AG04449 (cell line): ENCODE measurements around the gene CLVS2.
A peak's percentile ranks its signal among the peaks of the same experiment; 100 is the strongest.

Source experiments
- CTCF ChIA-PET: fragments of 350-600 bp; formaldehyde crosslinking; extraction: SDS; loops from one replicate; lab custom pipeline; 2021; ENCODE audit warnings: antibody characterized with exemption; lab: Yijun Ruan, JAX
- POLR2A ChIA-PET: fragments of 400-600, 350-600 bp; formaldehyde crosslinking; extraction: SDS; loops from one replicate; lab custom pipeline; 2020; ENCODE audit warnings: antibody characterized with exemption, inconsistent platforms; lab: Yijun Ruan, JAX
- DNase-seq: peaks from one replicate; pipeline ENCODE4 v3.0.0-alpha.2; 2010; ENCODE audit warnings: low read depth, low spot score
- H3K4me3 ChIP-seq: 2 replicates; pipeline ENCODE4 v1.5.1; 2011; ENCODE audit warnings: low read depth, mild to moderate bottlenecking, control low read depth, low read length
- TF ChIP-seq, protein P1 (sequence below): IDR thresholded peaks from one replicate; pipeline ENCODE4 v1.5.1; 2011; ENCODE audit warnings: mild to moderate bottlenecking, moderate library complexity, low read length, control low read depth, inconsistent platforms; ENCODE audit not compliant: insufficient read depth; ENCODE audit errors: missing control alignments

CLVS2 gene, protein sequence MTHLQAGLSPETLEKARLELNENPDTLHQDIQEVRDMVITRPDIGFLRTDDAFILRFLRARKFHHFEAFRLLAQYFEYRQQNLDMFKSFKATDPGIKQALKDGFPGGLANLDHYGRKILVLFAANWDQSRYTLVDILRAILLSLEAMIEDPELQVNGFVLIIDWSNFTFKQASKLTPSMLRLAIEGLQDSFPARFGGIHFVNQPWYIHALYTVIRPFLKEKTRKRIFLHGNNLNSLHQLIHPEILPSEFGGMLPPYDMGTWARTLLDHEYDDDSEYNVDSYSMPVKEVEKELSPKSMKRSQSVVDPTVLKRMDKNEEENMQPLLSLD

DNA sequence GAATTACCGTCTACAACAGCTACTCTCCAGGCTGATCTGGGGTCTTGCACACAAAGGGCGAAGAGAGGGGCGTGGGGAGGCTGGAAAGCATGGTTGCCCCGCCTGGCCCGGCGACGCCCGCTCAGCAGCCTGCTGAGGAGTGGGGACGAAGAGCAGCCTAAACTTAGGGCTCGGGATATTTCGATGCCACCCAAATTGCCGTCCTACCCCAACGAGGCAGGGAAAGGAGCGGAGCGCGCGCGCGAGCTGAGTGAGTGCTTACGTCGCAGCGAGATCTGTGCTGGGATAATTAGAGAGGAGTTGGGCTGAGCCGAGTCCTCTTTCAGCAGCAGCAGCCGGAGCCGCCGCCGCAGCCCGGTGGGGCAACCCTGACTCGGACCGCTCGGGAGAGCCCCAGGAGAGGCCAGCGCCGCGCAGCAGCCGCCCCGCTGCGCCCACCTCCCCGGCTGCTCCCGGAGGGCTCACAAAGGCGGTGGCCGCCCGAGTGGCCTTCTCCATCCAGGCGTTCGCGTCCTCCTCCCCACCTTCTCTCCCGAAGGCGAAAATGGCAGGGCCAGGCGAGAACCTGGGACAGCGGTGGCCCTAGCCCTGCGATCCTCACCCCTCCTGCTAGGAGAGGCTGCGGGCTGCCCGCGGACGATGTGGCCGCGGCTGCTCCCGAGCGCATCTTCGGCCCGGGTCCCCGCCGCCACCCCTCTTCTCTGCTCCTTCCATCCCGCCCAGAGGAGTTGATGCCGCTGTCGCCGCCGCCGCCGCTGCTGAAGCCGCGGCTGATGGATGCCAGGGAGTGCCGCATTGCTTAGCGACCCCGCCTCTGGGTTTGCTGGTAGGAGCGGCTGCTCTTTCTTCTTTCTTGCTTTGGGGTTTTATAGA is at the start of gene CLVS2:
CLVS2 (plus strand) TSS at position 315 of the 873 bp plus-strand sequence. CDS start 1,543 bp downstream, outside the sequence.
- ChIA-PET POLR2A (no interaction called here), CTCF (no interaction called here)
- H3K4me3 ChIP-seq = peak within 1 kb of the TSS; percentile 36
- no peak for DNase-seq
- TF ChIP-seq, protein P1, sequence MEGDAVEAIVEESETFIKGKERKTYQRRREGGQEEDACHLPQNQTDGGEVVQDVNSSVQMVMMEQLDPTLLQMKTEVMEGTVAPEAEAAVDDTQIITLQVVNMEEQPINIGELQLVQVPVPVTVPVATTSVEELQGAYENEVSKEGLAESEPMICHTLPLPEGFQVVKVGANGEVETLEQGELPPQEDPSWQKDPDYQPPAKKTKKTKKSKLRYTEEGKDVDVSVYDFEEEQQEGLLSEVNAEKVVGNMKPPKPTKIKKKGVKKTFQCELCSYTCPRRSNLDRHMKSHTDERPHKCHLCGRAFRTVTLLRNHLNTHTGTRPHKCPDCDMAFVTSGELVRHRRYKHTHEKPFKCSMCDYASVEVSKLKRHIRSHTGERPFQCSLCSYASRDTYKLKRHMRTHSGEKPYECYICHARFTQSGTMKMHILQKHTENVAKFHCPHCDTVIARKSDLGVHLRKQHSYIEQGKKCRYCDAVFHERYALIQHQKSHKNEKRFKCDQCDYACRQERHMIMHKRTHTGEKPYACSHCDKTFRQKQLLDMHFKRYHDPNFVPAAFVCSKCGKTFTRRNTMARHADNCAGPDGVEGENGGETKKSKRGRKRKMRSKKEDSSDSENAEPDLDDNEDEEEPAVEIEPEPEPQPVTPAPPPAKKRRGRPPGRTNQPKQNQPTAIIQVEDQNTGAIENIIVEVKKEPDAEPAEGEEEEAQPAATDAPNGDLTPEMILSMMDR = no peak

DNA sequence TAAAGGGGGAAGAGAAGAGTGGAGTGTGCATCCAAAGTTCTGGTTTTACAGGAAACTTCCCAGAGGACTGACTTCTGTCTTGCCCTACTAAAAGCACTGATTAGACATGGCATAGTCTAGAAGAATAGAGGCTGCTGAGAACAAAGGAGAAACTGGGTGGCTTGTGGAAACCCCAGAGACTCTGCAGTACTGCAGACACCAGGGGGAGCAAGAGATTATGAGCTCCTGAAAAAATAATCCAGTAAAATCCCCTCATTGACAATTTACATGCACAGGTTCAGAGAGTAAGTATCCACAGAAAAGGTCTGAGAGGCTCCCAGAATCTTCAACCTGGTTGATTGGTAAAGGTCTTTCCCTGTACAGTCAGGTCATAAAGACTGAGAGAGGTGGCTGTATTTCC is 48.7 kb upstream of the CLVS2 start:
- H3K4me3 ChIP-seq = no peak overlapping the region
- no peak for DNase-seq
- TF ChIP-seq, protein P1 = no peak
- ChIA-PET POLR2A (no interaction called here), CTCF (interaction anchor here (1.6 kb wide), 1 partner anchor 44 kb away, joined by 5 read pairs; no protein-coding TSS in a partner anchor)

DNA sequence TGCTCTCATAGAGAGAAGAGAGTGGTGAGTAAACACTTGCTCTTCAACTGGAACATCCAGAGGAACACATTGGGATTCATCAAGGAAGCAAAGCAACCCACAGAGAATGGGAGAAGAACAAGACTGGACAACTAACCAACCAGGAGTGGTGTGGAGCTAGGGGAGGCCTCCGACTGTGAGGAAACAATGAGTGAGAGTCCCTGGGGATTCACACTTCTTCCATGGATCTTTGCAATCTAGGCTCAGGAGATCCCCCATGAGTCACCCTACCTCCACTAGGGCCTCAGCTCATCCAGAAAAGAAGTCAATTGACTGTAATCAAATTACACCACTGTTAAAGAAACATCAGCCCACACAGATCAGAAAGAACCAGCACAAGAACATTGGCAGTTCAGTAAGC is 42.3 kb upstream of the CLVS2 start:
- TF ChIP-seq, protein P1 = no peak

DNA sequence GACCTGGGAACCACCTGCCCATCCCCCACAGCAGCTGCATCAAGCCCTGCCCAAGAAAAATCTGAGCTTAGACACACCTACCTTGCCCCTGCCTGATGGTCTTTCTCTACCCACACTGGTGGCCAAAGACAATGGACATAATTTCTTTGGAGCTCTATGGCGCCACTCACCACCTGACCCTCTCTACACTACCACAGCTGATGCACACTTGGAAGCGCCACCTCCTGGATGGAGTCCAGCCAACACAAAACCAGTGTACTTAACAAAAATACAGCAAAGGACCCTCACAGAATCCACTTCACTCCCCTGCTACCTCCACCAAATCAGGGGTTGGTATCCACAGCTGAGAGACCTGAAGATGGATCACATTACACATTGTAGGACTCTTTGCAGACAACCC is 39.7 kb upstream of the CLVS2 start:
- ChIA-PET POLR2A (no interaction called here), CTCF (no interaction called here)
- TF ChIP-seq, protein P1 = no peak

More for the DNA sequence above, 42.3 kb upstream of the CLVS2 start:
- ChIA-PET CTCF (no interaction called here), POLR2A (no interaction called here)
- H3K4me3 ChIP-seq = no peak overlapping the region
- DNase-seq = no peak

DNA sequence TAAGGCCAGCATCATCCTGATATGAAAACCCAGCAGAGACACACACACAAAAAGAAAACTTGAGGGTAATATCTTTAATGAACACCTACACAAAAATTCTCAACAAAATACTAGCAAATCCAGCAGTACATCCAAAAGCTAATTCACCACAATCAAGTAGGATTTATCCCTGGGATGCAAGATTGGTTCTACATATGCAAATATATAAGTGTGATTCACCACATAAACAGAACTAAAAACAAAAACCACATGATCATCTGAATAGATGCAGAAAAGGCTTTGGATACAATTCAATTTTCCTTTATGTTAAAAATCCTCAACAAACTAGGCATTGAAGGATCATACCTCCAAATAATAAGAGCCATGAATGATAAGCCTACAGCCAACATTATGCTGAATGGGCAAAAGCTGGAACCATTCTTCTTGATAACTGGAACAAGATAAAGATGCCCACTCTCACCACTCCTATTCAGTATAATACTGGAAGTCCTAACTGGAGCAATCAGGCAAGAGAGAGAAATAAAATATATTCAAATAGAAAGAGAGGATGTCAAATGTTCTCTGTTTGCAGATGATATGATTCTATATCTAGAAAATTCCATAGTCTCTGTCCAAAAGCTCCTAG is 33.9 kb upstream of the CLVS2 start:
- POLR2A ChIA-PET = no interaction called here

More for the DNA sequence above, 39.7 kb upstream of the CLVS2 start:
- no peak for DNase-seq
- H3K4me3 ChIP-seq = no peak overlapping the region

More for the DNA sequence above, 33.9 kb upstream of the CLVS2 start:
- TF ChIP-seq, protein P1 = no peak
- CTCF ChIA-PET = no interaction called here
- H3K4me3 ChIP-seq = no peak overlapping the region
- DNase-seq = no peak
